Activated T-cell treated with anti-CD3 and anti-CD28 coated beads, Interleukin-2, amount 50 U/mL, for 24 hours (primary cell): Measurements from ENCODE around the gene ZNF44.

ENCODE experiments used
- DNase-seq: peaks from one replicate; pipeline ENCODE4 v3.0.0-alpha.2; 2020
- H3K27ac Mint-ChIP-seq: 2 replicates; pipeline ENCODE4 v1.8.0; 2020; ENCODE audit warnings: mild to moderate bottlenecking, mixed read lengths
- H3K27me3 Mint-ChIP-seq: 2 replicates; pipeline ENCODE4 v1.8.0; 2020; ENCODE audit warnings: mixed read lengths
- H3K36me3 Mint-ChIP-seq: 2 replicates; pipeline ENCODE4 v1.8.0; 2020; ENCODE audit warnings: low read depth, mixed read lengths
- H3K4me1 Mint-ChIP-seq: 2 replicates; pipeline ENCODE4 v1.8.0; 2020; ENCODE audit warnings: low read depth, mixed read lengths
- H3K4me3 Mint-ChIP-seq: 2 replicates; pipeline ENCODE4 v1.8.0; 2020; ENCODE audit warnings: mild to moderate bottlenecking, moderate library complexity, mixed read lengths
- H3K9me3 Mint-ChIP-seq: 2 replicates; pipeline ENCODE4 v1.8.0; 2020; ENCODE audit warnings: mixed read lengths

The ZNF44 gene

GRCh38 chr19:12284226-12284625, 10.5 kb downstream of the ZNF44 start:
- peaks cover 83% of the 10 kb centered on the region for H3K36me3 Mint-ChIP-seq
- no peak overlapping the region for H3K4me3 Mint-ChIP-seq
- peaks cover 45% of the 10 kb centered on the region for H3K4me1 Mint-ChIP-seq
- no peak for DNase-seq
- H3K27me3 Mint-ChIP-seq = no peaks in the 10 kb centered on the region
- peaks cover 19% of the 10 kb centered on the region for H3K9me3 Mint-ChIP-seq
- no peak overlapping the region for H3K27ac Mint-ChIP-seq

- H3K9me3 Mint-ChIP-seq = peaks cover 52% of the 10 kb centered on the region
- DNase-seq = no peak
- peaks cover 95% of the 10 kb centered on the region for H3K36me3 Mint-ChIP-seq
- peak overlapping the region; percentile 22 for H3K27ac Mint-ChIP-seq
- no peaks in the 10 kb centered on the region for H3K27me3 Mint-ChIP-seq
- no peak overlapping the region for H3K4me3 Mint-ChIP-seq
- peaks cover 39% of the 10 kb centered on the region for H3K4me1 Mint-ChIP-seq
These were observed 16.0 kb downstream of the ZNF44 start for GRCh38 chr19:12278713-12279112.

- Mint-ChIP-seq H3K36me3 (peaks cover 95% of the 10 kb centered on the region), H3K9me3 (peaks cover 67% of the 10 kb centered on the region)
These were observed 21.4 kb downstream of the ZNF44 start for GRCh38 chr19:12272980-12273901.

DNA sequence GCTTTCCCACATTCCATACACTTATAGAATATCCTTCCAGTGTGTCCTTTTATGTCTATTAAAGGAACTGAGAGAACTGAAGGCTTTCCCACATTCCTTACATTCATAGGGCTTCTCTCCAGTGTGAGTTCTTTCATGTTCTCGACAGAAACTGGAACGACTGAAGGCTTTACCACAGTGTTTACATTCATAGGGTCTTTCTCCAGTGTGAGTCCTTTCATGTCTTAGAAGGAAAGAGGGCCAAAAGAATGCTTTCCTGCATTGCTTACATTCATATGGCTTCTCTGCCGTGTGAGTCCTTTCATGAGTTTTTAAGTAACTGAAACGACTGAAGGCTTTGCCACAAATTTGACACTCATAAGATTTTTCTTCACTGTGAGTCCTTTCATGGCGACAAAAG, 22.3 kb downstream of the ZNF44 start:
- H3K36me3 Mint-ChIP-seq = peaks cover 92% of the 10 kb centered on the region
- H3K4me3 Mint-ChIP-seq = no peak overlapping the region
- peaks cover 66% of the 10 kb centered on the region for H3K9me3 Mint-ChIP-seq
- no peak overlapping the region for H3K27ac Mint-ChIP-seq
- no peaks in the 10 kb centered on the region for H3K27me3 Mint-ChIP-seq
- no peak for DNase-seq
- H3K4me1 Mint-ChIP-seq = peaks cover 2% of the 10 kb centered on the region

More at GRCh38 chr19:12272980-12273901, 21.4 kb downstream of the ZNF44 start:
- Mint-ChIP-seq H3K27me3 (no peaks in the 10 kb centered on the region), H3K4me3 (no peak overlapping the region), H3K4me1 (peaks cover 3% of the 10 kb centered on the region), H3K27ac (no peak overlapping the region)
- DNase-seq = no peak

DNA sequence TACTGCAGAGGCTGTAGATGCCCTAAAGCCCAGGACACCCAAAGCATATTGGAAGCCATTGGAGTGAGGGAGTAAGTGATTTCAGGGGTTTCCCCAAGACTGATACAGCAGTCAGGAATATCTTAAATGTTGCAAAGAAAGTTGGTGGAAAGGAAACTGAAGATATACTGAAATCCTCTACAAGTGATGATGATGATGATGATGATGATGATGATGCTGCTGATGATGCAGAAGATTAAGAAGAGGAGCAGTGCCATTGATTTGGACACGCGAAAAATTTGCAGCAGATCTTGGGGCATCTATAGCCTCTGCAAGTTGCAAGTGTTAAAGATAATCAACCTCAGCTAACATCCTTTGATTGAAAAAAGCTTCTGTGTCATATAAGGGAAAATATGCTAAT, 23.8 kb downstream of the ZNF44 start:
- no peaks in the 10 kb centered on the region for H3K27me3 Mint-ChIP-seq
- H3K27ac Mint-ChIP-seq = no peak overlapping the region
- H3K36me3 Mint-ChIP-seq = peaks cover 84% of the 10 kb centered on the region
- H3K4me1 Mint-ChIP-seq = no peaks in the 10 kb centered on the region
- no peak for DNase-seq
- H3K9me3 Mint-ChIP-seq = peaks cover 60% of the 10 kb centered on the region
- no peak overlapping the region for H3K4me3 Mint-ChIP-seq

DNA sequence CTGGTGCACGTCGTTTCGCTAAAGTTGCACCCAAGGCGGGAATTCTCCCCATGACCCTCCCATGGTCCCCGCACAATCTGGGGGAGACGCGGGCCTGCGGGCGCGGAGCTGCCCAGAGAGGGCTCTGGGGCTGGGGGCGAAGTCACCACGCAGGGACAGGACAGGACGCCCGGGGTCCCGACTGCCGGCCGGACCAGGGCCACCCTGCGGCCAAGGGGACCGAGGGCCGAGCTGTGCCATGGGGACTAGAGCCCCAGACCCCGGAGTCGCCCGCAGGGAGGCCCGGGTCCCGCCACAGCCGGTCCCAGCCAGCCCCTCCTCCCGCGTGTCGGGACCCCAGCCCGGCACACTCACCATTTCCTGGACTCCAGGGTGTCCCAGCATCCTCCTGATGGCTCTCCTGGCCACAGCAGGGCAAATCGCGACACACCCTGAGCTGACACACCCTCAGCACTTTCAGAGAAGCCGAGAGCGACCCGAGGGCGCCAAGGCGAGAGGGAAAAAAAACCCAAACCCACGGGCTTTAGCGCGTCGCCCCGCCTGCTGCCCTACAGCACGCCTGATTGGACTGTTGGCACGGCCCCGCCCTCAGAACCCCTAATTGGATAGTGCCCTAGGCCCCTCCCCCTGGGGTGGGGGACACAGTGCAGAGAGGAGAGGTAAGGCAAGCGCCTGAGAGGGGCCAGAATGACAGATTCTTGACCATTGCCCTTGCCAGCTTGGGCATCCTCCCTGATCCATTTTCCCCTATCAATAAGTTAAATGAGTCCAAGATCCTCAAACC, 28.6 kb downstream of the ZNF44 start:
- DNase-seq = no peak
- H3K36me3 Mint-ChIP-seq = peaks cover 57% of the 10 kb centered on the region
- no peaks in the 10 kb centered on the region for H3K4me1 Mint-ChIP-seq
- no peak overlapping the region for H3K4me3 Mint-ChIP-seq
- peaks cover 50% of the 10 kb centered on the region for H3K9me3 Mint-ChIP-seq
- no peaks in the 10 kb centered on the region for H3K27me3 Mint-ChIP-seq
- no peak overlapping the region for H3K27ac Mint-ChIP-seq

GRCh38 chr19:12261554-12261953, 33.1 kb downstream of the ZNF44 start:
- H3K4me3 Mint-ChIP-seq = no peak overlapping the region
- peaks cover 38% of the 10 kb centered on the region for H3K9me3 Mint-ChIP-seq
- no peak overlapping the region for H3K27ac Mint-ChIP-seq
- H3K4me1 Mint-ChIP-seq = no peaks in the 10 kb centered on the region
- H3K27me3 Mint-ChIP-seq = no peaks in the 10 kb centered on the region
- no peak for DNase-seq
- H3K36me3 Mint-ChIP-seq = peaks cover 37% of the 10 kb centered on the region

DNA sequence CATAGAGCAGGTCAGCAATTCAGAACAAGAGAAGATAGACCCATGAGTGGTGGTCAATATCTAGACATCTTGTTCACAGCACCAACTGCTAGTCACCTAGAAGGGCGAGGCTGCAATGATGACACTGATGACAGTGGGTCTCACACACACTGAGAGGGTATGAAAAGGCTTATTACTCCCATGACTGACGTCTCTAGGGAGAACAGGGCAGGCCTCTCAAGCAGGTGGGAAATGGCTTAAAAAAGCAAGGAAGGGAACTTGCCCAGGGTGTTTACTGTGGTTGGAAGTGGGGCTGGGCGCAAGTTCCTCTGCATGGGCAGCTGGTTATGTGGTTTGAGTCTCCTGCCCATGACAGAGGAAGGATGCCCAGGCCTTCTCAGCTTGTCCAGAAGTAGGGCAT, 33.8 kb downstream of the ZNF44 start:
- Mint-ChIP-seq H3K27ac (no peak overlapping the region), H3K4me1 (no peaks in the 10 kb centered on the region), H3K4me3 (no peak overlapping the region), H3K36me3 (peaks cover 39% of the 10 kb centered on the region), H3K27me3 (no peaks in the 10 kb centered on the region), H3K9me3 (peaks cover 41% of the 10 kb centered on the region)
- no peak for DNase-seq

- H3K27ac Mint-ChIP-seq = no peak overlapping the region
These were observed 34.4 kb downstream of the ZNF44 start for GRCh38 chr19:12260236-12260635.

DNA sequence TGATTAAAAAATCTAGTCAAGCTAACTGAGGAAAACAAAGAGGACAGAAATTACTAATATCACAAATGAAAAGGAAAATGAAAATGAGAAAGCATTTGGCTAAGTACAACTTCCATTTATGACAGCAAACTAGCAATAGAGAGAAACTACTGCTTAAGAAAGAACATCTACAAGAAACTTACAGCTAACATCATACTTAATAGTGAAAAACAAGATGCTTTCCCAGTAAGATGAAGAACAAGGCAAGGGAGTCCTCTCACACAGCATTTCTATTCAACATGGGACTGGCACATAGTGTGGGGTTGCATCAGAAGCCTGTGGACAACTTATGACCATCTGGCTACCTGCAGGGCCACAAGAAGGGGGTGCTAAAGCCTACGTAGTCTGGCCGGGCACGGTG, 39.3 kb downstream of the ZNF44 start:
- no peak for DNase-seq
- Mint-ChIP-seq H3K27me3 (no peaks in the 10 kb centered on the region), H3K4me1 (peaks cover 2% of the 10 kb centered on the region), H3K4me3 (no peak overlapping the region), H3K27ac (no peak overlapping the region), H3K36me3 (peaks cover 45% of the 10 kb centered on the region), H3K9me3 (peaks cover 34% of the 10 kb centered on the region)

More at GRCh38 chr19:12260236-12260635, 34.4 kb downstream of the ZNF44 start:
- peaks cover 38% of the 10 kb centered on the region for H3K36me3 Mint-ChIP-seq
- peaks cover 40% of the 10 kb centered on the region for H3K9me3 Mint-ChIP-seq
- H3K4me3 Mint-ChIP-seq = no peak overlapping the region
- H3K27me3 Mint-ChIP-seq = no peaks in the 10 kb centered on the region
- no peak for DNase-seq
- H3K4me1 Mint-ChIP-seq = peaks cover 2% of the 10 kb centered on the region

DNA sequence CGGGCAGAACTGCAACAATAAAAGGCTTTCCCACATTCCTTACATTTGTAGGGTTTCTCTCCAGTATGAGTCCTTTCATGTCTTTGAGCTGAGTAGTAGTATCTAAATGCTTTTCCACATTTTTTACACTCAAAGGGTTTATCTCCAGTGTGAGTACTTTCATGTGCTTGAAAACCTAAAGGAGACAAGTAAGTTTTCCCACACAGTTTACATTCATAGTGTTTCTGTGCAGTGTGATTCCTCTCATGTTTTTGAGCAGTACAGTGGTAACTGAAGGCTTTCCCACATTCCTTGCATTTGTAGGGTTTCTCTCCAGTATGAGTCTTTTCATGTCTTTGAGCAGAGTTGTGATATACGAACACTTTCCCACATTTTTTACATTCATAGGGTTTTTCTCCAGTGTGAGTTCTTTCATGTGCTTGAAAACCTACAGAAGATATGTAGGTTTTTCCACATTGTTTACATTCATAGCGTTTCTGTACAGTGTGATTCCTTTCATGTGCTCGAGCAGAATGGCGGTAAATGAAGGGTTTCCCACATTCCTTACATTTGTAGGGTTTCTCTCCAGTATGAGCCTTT, 47.0 kb downstream of the ZNF44 start:
- no peaks in the 10 kb centered on the region for H3K4me1 Mint-ChIP-seq
- H3K36me3 Mint-ChIP-seq = peaks cover 84% of the 10 kb centered on the region
- no peaks in the 10 kb centered on the region for H3K27me3 Mint-ChIP-seq
- H3K9me3 Mint-ChIP-seq = peaks cover 59% of the 10 kb centered on the region
- H3K4me3 Mint-ChIP-seq = no peak overlapping the region
- H3K27ac Mint-ChIP-seq = no peak overlapping the region
- no peak for DNase-seq

DNA sequence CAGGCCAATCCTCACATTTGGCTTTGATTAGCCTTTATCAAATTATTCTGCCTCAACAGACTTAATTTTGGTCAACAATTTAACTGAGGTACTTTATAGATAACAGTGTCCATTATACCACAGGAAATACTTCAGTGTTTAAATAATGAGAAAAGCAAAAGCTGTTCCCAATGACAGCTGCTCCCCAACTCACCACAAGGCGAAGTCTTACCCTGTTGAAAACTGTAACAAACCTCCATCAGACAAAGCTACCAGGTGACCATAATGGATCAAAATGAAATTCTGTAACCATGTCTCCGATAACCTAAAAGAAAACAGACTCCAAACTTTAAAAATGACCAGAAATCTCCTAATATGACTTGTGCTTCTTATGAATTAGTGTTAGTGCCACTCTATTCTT, 50.3 kb downstream of the ZNF44 start:
- Mint-ChIP-seq H3K36me3 (peaks cover 81% of the 10 kb centered on the region), H3K9me3 (peaks cover 54% of the 10 kb centered on the region), H3K27me3 (no peaks in the 10 kb centered on the region), H3K27ac (no peak overlapping the region), H3K4me3 (no peak overlapping the region), H3K4me1 (no peaks in the 10 kb centered on the region)
- DNase-seq = no peak

DNA sequence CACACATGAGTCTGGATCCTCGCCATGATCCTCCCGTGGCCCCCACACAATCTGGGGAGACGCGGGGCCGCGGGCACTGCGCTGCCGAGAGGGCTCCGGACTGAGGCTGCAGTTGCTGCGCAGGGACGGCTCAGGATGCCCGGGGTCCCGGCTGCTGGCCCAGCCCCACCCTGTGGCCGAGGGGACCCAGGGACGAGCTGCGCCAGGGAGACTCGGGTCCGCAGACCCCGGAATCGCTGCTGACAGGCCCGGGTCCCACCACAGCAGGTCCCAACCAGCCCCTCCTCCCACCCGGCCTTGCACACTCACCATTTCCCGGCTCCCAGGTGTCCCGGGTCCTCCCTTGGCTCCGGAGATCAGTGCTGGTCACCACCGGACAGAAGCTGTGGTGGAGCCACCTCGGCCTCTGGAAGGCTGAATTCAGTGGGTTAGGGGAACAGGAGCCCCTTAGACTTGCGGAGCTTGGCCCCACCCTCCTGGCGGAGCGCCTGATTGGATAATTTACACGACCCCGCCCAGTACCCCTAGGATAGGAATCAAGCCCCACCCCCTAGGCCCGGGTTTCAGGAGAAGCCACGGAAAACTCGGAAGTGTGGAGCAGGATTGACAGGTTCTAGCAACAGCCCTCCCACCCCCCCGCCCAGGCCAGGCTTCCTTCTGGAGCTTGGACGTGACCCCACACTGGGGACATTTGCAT, 57.4 kb downstream of the ZNF44 start:
- DNase-seq = no peak
- Mint-ChIP-seq H3K27ac (no peak overlapping the region), H3K27me3 (no peaks in the 10 kb centered on the region), H3K36me3 (peaks cover 73% of the 10 kb centered on the region), H3K4me1 (no peaks in the 10 kb centered on the region), H3K9me3 (peaks cover 31% of the 10 kb centered on the region), H3K4me3 (no peak overlapping the region)

- Mint-ChIP-seq H3K4me1 (no peaks in the 10 kb centered on the region), H3K27me3 (no peaks in the 10 kb centered on the region), H3K27ac (no peak overlapping the region), H3K4me3 (no peak overlapping the region), H3K9me3 (peaks cover 22% of the 10 kb centered on the region), H3K36me3 (peaks cover 81% of the 10 kb centered on the region)
- DNase-seq = no peak
These were observed 61.7 kb downstream of the ZNF44 start for GRCh38 chr19:12232961-12233360.
